A673 (cell line): ENCODE measurements around the gene MAP3K5.

Experiments used
- CTCF ChIP-seq: fragments of 300-800, 200-600 bp; sonication (generic); conservative IDR thresholded peaks from 2 replicates; pipeline ENCODE4 v1.5.1; 2017; ENCODE audit warnings: low read depth, mild to moderate bottlenecking, antibody characterized with exemption, low read length, moderate library complexity, mixed read lengths
- EZH2 ChIP-seq: fragments of 200-600 bp; sonication (generic); IDR thresholded peaks from 2 replicates; pipeline ENCODE4 v1.6.1; 2017; ENCODE audit warnings: borderline replicate concordance, low read depth, mild to moderate bottlenecking, mixed read lengths, antibody characterized with exemption, low read length; ENCODE audit not compliant: poor library complexity, severe bottlenecking

- TF ChIP-seq CTCF (no peak), EZH2 (no peak)
Observed at GRCh38 chr6:136668571-136668970, 123.7 kb downstream of the MAP3K5 start.
